ENCODE measurements around the gene PRKCA.

Gene PRKCA

DNA sequence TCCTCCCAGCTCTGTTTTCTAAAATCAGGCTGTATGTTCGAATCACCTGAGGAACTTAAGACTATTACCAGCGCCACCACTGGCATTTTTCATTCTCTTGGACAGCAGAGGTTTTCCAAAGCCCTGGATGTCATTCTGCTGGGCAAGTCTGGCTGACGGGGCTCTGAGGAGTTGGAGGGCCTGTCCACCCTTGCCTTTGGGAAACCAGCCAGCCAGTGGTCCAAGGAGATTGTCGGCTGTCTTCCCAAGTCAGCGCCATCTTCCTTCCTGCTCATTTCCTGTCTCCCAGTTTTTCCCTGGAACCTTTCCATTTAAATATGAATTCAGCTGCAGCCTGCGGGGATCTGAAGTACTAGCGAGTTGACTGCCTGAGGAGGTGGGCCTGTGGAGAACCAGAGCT is 258.3 kb downstream of the PRKCA start:
- DNase-seq = no peak

DNA sequence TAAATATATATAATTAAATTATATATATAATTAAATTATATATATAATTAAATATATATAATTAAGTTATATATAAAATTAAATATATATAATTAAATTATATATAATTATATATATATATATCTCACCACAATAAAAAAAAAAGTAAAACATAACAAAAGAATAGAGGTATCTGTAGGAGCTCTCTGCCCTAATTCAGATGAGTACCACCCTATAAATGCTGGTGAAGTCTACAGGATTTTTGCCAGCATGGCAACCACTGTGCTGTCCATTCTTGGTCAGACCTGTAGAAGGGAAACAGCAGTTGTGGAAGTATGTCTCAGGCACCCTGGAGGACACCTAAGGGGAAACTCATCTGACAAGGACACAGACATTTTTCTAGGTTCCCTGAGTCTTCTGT is 259.7 kb downstream of the PRKCA start:
- no peak for DNase-seq

DNA sequence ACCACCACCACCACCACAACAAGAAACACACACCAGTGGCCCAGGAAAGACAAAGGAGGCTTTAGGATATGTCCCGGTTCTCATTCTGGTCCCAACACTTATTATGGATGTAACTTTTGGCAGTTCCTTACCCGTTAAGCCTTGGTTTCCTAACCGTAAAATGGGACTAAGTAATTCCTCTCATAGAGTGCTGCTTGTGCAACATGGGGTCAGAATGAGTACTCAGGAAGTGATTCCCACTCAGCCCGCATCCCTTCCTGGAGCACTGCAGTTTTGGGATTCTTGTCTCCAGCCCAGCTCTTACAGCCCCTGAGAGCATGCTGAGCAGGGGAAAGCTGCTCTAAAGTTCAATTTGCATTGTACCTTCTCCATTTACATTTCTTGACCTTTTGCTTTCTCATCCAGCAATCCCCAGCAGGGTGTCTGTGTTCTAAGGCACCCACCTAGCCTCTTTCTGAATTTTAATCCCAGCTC is 262.6 kb downstream of the PRKCA start:
- no peak for DNase-seq

DNA sequence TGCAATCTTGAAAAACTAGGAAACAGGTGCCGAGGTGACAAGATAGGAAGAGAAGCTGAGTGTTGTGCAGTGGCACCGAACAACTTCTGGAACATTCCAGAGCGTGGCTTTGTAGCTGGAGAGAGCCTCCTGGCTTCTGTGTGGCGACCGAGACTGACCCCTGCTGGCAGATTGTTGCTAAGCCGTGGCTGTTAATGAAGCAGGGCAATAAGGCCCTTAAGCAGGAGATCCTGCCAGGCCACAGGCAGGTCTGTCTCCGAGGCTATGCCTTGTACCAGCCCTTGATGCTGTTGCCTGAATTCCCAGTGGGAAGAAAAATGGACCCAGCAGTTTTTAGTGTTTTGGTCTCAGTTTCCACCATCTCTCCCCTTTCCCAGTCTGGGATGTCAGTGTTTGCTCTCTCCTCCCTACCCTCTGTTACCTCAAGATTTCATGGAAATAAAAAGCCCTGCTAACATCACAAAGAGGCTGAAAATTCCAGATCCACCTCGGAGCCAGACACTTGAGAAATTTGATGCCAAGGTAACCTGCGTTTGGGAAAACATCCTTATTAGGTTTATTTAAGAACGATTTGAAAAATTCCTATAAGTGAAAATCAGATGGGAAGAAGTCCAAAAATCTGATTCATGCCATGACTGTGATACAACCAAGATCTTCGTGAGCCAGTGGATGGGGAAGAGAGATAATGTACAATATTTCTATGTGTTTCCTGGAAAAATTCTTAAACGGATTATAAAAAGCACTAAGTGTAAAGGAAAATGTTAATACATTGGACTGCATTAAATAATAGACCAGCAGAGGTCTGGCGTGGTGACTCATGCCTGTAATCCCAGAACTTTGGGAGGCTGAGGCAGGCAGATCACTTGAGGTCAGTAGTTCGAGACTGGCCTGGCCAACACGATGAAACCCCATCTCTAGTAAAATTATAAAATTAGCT is 265.1 kb downstream of the PRKCA start:
- peak; percentile 39 for DNase-seq

DNA sequence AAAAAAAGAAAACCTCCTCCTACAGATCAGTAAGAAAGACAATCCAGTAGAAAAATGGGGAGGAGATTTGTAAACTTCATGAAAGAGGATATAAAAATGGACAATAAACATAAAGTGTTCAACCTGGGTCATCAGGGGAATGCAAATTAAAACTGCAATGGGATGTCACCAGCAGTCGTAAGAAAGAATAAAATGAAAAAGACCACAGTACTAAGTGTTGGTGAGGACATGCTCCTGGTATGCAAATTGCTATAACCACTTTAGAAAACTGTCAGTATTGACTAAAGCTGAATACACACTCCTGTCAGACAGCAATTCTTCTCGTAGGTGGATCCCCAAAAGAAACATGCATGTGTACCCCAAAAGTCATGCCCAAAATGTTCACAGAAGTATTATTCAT is 267.2 kb downstream of the PRKCA start:
- no peak for DNase-seq

DNA sequence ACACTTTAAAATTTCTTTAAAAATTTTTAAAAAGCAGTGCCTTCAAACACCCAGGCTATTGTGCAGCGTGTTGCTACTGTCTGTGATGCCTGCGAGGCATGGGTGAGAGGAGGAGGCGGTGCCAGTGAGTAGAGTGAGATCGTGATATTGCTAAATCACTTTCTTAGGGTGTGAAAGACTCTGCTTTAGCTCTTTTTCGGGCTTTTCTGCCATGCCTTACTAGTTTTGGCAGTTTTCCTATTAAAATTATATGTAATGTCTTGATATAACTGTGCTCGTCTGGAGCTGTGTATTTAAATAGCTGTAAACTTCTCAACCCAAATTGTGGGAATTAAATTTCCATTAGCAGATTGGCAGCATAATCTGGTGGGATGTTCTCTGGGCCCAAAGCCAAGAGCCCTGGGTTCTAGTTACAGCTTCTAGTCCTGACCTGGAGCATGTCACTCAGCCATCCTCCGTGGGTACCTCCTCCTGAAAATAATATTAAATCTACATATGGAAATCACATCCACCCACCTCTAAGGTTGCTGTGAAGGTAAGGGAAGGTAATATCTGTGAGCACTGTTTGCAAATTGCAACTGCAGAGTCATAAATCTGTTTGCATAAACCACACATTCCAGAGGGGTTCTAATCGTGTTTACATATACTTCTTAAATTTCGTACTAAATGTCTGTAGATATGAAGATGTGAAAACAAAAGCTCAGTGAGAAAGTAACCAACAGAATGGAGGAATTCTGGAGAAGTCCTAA is 268.2 kb downstream of the PRKCA start:
- DNase-seq = peak; percentile 92

DNA sequence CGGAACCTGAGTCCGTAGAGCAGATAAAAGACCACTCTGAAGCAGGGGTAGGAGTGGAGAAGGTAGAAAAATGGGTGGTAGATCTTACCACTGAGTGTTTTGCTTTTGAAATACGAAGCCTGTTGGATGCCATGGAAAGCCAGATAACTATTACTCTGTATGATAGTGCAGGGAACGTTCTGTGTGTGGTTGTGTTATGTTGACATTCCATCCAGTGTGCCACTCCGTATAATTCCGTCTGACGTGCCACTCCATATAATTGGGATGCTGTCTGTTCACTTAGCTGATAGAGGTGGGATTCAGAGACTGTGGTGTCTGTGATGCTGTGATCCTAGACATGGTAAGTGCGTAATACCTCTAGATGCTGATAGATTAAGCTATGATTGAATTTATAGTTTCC is 269.3 kb downstream of the PRKCA start:
- no peak for DNase-seq

DNA sequence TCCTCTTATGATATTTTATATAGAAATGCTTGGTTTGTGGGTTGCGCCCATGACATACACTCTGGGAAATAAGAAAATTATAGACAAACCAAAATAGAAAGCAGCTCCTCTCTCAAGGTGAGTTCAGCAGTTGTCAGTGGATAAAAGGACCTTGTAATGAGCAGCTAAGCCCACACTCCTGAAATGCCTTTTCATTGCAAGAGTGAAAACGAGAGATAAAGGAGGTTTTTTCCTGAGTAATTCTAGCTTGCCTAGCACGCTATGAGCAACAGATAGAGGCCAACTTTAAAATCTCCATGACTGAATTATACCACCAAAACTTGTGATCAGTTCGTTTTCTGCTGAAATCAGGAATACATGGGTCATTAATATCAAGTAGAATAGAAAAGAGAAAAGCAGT is 270.7 kb downstream of the PRKCA start:
- no peak for DNase-seq

DNA sequence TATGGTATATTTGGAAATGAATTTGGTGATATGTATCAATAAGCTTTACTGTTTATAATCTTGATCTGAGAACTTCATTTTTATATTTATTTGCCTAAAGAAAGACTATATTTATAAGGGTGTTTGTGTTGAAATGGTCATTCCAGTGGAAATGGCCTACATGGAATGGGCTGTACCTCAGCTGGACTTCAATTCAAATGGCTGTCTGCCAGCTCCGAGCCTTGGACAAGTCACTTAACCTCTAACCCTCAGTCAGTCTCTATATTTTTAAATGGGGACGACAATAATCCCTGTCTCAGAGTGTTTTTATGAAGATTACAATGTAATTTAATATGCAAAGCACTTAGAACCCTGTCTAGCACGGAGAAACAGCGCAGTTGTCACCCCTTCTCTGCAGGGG is 271.7 kb downstream of the PRKCA start:
- DNase-seq = no peak

DNA sequence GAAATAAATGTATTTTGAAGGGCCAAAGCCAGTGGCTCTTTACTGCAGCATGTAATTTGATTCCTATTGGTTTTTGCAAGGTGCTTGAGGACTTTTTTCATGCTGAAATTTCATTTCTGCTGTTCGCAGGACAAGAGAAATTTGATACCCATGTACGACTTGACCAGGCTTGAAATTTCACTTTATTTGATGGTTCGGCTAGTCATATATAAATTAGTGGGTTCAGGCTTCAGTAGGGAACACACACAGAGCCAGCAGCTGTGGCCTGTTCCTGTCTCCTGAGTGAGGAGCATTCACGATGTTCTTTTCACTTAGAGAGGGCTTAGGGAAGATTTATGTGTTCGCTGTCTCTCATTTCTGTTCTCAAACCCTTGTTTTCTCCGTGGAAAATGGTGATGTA is 274.1 kb downstream of the PRKCA start:
- no peak for DNase-seq

DNA sequence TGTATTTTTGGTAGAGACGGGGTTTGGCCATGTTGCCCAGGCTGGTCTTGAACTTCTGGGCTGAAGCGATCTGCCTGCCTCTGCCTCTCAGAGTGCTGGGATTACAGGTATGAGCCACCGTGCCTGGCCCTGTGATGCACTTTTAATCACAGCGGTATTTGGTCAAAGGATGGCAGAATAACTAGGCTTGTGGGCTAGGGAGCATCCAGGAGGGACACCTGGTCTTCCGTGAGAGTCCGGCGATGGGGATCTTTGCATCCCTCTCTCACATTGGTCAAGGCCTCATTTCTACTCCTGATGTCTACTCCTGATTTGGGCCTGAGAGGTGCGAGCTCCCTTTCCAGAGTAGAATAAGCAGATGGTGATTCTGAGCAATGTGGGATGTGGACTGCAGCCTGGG is 274.6 kb downstream of the PRKCA start:
- no peak for DNase-seq

DNA sequence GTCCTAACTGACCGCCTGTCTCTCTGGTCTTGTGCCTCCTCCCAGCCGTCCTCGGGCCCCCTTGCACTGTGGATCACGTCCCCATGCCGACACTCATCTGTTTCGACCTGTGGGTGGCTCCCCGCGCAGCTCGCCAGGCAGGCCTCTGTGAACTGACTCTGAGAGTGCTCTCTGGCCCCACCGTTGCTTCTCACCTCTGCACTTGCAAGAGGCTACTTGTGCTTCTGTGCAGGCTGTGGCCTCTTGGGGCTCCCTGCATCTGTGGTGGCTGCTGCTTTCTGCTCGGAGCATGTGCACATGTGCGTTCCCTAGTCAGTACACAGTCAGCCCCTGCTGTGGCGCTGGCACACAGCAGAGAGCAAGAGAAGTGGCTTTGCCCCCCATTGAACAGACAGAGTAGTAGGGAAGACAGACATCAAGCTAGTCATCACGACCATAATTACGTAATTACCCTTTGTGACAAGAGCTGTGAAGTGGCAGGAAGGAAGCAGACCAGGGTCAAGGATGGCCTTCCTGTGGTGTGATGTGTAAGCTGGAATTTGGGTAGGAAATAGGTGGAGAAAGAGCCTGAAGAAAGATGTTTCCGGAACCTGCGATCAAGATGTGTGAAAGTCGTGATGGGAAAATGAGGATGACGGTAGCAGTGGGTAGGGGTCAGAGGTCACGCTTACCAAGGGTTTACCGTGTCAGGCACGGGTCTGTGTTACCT is 276.5 kb downstream of the PRKCA start:
- no peak for DNase-seq

DNA sequence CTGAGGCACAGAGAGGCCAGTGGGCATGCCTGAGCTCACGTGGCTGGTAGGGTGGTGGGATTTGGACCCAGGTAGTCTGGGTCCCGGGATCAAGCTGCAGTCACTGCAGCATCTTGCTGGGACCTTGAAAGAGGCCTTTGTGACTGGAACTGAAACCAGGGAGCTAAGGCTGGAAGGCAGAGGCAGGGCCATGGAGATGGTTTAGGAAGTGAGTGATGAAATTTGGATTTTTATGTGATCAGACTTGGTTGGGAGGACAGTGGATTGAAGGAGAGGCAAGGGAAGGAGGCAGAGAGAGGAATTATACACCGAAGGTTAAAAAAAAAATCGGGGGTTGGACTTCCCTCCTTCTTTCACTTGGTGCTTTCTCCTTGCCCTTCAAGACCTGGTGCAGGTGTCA is 277.1 kb downstream of the PRKCA start:
- DNase-seq = no peak

DNA sequence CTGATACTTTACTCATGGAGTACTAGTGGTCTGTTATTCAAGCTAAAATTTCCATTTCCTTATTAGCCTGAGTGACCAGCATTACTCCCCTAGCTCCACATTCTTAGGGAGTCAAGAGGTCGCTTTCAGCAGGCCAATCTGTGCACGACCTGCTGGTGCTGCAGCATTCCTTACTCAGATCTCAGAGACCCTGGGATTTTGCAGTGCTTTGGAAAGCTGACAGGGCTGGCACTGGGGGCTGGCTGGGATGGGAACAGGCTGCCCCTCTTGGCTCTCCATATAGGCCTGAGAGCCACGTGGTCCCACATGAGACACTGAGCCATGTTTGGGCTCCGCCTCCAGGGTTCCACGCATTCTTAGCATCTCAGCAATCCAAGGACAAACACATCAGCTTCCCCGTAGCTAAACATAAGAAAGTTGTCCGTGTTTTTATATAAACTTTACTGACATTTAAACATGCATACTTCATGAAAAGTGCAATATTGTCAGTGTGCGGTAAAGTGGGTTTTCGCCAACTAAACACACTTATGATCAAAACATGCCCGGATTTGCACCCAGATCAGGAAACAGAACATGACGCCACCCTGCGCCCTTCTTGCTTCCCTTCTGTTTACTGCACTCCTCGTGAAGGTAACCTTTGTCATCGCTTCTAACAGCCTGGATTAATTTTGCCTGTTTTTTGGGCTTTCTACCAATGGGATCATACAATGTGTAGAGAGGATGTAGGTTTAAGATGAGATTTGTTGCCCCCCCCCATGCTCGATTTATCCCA is 278.0 kb downstream of the PRKCA start:
- no peak for DNase-seq

DNA sequence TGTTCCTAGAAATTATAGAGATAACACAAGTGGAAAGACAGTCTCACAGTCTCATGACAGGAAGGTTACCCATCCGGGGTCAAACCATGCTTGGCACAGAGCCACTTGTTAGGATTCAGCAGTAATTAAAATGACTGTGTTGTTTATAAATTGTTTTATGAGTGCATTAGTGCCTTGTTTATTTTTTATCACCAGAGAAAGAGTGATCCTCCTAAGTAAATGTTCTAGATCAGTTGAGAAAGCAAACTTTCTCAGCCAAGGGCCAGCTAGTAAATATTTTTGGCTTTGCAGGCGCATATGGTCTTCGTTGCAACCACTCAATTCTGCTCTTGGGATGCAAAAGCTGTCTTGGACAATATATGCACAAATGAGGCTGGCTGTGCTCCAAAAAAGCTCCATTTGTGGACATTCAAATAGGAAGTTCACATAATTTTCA is 278.6 kb downstream of the PRKCA start:
- DNase-seq = no peak

DNA sequence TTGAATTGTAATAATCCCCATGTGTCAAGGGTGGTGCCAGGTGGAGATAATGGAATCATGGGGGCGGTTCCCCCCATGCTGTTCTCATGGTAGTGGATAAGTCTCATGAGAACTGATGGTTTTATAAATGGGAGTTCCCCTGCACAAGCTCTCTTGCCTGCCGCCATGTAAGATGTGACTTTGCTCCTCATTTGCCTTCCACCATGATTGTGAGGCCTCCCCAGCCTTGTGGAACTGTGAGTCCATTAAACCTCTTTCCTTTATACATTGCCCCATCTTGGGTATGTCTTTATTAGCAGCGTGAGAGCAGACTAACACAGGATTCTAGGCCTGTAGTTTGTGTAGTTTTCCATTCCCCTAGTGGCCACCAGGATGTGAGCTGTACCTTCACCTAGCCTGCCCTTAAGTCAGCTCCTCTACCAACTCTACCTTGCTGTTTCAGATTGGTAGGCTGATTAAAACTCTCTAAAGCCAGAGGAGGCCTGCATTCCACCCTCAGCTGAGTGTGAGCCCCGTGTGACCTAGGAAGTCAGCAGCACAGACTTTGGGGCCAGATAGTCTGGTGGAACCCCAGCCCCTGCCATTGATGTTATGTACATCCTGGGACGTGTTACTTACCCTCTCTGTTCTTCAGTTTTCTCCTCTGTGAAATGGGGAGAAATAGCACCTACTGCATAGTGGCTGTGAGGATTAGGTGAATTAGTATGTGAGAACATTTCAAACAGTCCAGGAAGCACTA is 280.1 kb downstream of the PRKCA start:
- no peak for DNase-seq

DNA sequence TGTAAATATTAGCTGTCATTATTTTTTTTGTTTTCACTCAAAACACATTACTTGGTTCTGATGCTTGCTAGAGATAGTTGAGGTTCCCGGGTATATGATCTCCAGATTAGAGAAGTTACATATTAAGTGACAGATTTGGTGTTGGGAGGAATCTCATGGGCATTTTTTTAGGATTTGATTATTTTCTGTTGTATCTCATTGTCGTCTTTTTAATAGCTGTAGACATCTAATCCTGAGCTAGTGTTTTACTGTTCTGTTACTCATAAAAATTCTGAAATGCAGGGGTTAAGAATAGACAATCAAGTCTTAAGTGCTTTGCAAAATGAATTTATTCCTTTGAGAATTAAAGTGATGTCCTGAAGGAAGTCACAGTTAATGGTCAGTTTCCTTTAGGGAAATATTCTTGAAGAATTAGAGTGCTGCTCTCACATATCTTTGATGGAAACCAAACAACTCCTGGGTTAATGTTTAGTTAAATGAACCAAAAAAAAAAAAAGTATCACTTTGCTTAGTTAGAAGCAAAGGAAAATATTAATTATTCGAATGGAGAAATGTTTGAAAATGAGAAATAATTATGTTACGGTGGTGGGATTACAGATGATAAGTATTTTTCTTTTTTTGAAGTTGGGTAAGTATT is 280.8 kb downstream of the PRKCA start:
- DNase-seq = no peak

DNA sequence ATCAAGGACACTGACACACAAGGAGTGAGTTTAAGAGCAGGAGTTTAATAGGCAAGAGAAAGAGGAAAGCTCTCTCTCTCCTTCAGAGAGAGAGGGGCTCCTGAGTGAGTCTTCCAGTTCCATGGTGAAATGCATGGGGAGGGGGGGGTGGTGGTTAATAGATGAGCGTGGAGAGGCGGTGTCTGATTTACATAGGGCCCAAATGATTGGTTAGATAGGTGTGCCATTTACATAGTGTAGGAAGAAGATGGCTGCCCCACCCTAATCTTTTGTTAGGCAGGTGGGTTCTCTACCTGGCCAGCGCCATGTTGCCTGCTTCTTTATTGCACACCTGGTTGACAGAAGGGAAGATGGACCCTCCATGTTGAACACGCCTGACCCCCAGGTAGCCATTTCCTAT is 282.5 kb downstream of the PRKCA start:
- no peak for DNase-seq

DNA sequence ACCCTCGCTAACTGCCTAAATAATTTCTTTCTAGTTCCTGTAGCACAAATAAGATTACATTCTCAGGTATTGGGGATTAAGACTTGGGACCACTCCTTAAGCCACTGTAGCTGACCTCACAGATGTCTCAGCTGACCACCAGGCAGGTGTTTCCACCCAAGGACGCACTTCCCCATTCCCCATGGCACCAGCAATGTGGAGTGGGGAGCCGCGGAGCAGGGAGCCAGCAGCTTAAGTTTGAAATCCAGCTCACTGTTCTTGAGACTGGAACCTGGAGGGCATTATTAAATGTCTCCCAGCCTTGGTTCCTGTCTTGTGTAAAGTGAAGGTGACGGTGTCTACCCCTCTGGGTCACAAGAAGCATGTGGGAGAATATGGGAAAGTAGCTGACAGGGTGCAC is 283.1 kb downstream of the PRKCA start:
- DNase-seq = no peak

DNA sequence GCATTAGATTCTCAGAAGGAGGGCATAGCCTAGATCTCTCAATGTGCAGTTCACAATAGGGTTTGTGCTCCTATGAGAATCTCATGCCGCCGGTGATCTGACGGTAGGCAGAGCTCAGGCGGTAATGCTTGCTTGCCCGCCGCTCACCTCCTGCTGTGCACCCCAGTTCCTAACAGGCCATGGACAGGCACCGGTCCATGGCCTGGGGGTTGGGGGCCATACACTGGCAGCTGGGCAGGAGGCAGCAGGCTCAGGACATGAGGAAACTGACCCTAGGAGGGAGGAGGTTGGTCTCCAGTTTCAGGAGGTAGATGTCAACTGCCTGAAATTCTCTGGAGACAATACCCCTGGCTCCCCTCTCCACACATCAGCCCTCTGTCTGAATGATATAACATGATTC is 287.5 kb downstream of the PRKCA start:
- no peak for DNase-seq

DNA sequence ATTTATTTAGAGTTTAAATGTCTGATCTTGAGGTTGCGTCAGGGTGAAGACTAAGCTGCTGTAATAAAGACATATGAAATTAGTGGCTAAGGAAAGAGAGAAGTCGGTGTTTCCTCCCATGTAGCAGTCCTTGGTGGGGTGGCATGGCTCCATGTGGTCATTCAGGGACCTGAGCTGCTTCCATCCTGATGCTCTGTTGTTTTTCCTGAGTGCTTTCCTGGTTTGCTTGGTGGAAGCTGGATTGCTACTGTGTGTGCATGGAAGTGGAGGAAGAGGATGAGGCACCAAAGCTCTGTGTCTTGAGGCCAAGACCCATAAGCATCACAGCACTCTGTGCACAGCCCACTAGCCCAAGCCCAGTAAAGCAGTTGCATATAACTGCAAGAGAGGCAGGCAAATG is 290.7 kb downstream of the PRKCA start:
- DNase-seq = no peak

Data from NCI-H526 treated with DMSO at 0.1 percent for 48 hours (cell line).